Upper lobe of left lung (tissue), 6 donors: ENCODE data around the gene FMR1. TPM values are rescaled to one million over a fixed set of nuclear protein-coding genes. Genes with fewer than 3 reads are reported as not detected.

Experiments used
- ATAC-seq, 2 donors: fragments of 200-7000 bp; cut with Tn5 transposase; one replicate each; pipeline ENCODE4 v1.9.1; 2022; ENCODE audit warnings: mild to moderate bottlenecking in 2 of 2, moderate library complexity in 2 of 2; ENCODE audit not compliant: low FRiP score in 2 of 2
- DNase-seq, 2 donors: peaks; one replicate each; pipeline ENCODE4 v3.0.0-alpha.2; 2019 to 2020
- H3K27ac ChIP-seq, 4 donors: fragments of 200-600 bp; sonication (generic); one replicate each; pipeline ENCODE4 v1.5.1; 2016 to 2019
- H3K27me3 ChIP-seq, 4 donors: fragments of 200-600 bp; sonication (generic); one replicate each; pipeline ENCODE4 v1.5.1; 2017 to 2019
- H3K36me3 ChIP-seq, 4 donors: fragments of 200-600 bp; sonication (generic); one replicate each; pipeline ENCODE4 v1.5.1; 2016 to 2019
- H3K4me1 ChIP-seq, 4 donors: fragments of 200-600 bp; sonication (generic); one replicate each; pipeline ENCODE4 v1.5.1; 2018 to 2019
- H3K4me3 ChIP-seq, 4 donors: fragments of 200-600 bp; sonication (generic); one replicate each; pipeline ENCODE4 v1.5.1; 2017 to 2019; ENCODE audit warnings: mild to moderate bottlenecking in 2 of 4, moderate library complexity in 1 of 4
- H3K9me3 ChIP-seq, 4 donors: fragments of 200-600 bp; sonication (generic); one replicate each; pipeline ENCODE4 v1.5.1; 2018 to 2019
- CTCF ChIP-seq, 6 experiments: fragments of 450-650 bp in 4 of 6; fragments of 200-600 bp in 2 of 6; sonication (generic) in 2 of 6; IDR thresholded peaks; one replicate each; pipeline ENCODE4 v1.5.1; 2016 to 2019; ENCODE audit warnings: antibody characterized with exemption in 6 of 6
- EP300 ChIP-seq, 4 donors: sonication (generic); formaldehyde crosslinking; IDR thresholded peaks; one replicate each; pipeline ENCODE4 v1.5.1; 2017; ENCODE audit warnings: antibody characterized with exemption in 4 of 4, control low read depth in 2 of 4
- POLR2A ChIP-seq, 4 donors: fragments of 450-650 bp; IDR thresholded peaks; one replicate each; pipeline ENCODE4 v1.5.1; 2016 to 2017; ENCODE audit warnings: antibody characterized with exemption in 4 of 4, mild to moderate bottlenecking in 2 of 4
- POLR2AphosphoS5 ChIP-seq, 2 donors: sonication (generic); formaldehyde crosslinking; IDR thresholded peaks; one replicate each; pipeline ENCODE4 v1.5.1; 2017; ENCODE audit warnings: antibody characterized with exemption in 2 of 2
- WGBS, 2 donors: methylation state at CpG; one replicate each; pipeline ENCODE4 v1.1.5; 2017 to 2018; 5-methylcytosine and 5-hydroxymethylcytosine counted together
- total RNA-seq, 6 donors: library from RNA; depleted of rRNA in 4 of 6; stranded (reverse); fragments of >200 nt in 4 of 6; gene quantifications; one replicate each; pipeline versions ENCODE4 v1.1.0 to v1.2.1, GENCODE V29; 2016 to 2021
- donor health status: DM: no; HTN: no; CAD: no; lungs with moderate emphysema.
- donor health status: DM: no; HTN: yes; CAD: no; lungs with severe emphysema.

Gene FMR1
- total RNA-seq, 6 donors from 2014 or later, result 29.2 to 76.4 (median 39.7) TPM

GRCh38 chrX:147884958-147885357 is 26.8 kb upstream of the FMR1 start:
- H3K27me3 ChIP-seq, result no peaks in the 10 kb centered on the region
- no peaks in the 10 kb centered on the region for H3K4me1 ChIP-seq
- no peaks in the 10 kb centered on the region for H3K9me3 ChIP-seq
- no peaks in the 10 kb centered on the region for H3K36me3 ChIP-seq
- no peak overlapping the region for H3K4me3 ChIP-seq
- no peak for TF ChIP-seq CTCF (IDR thresholded peaks at IDR 0.05)
- TF ChIP-seq EP300 (IDR thresholded peaks at IDR 0.05), result no peak
- ATAC-seq, result no peak
- 32 to 38% methylated on average over 2 of the region's 2 CpGs for WGBS, 2 donors
- no peak for DNase-seq
- H3K27ac ChIP-seq, result no peak overlapping the region

DNA sequence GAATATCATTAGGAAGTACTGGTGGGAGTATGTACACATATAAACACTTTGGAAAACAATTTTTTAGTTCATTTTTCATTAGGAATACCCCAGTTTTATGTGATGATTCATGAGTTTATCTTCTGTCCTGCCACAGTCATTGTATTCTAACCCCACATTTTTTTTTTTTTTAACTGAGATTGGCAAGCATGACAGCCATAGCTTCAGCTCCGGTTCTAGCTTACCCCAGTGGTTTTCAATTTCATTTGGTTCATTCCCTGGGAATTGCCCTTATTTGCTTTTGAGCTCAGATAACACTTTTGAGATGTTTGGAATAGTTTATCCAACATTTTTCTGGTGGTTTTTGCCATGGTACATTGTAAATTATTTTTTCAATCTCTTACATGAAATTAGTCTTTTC is 21.0 kb upstream of the FMR1 start:
- WGBS, 2 donors, result 41 to 50% methylated on average over 1 of the region's 1 CpG
- H3K9me3 ChIP-seq, result no peaks in the 10 kb centered on the region
- no peaks in the 10 kb centered on the region for H3K36me3 ChIP-seq
- no peak for DNase-seq
- no peak overlapping the region for H3K27ac ChIP-seq
- no peaks in the 10 kb centered on the region for H3K4me1 ChIP-seq
- TF ChIP-seq EP300 (IDR thresholded peaks at IDR 0.05), result no peak
- no peak for TF ChIP-seq CTCF (IDR thresholded peaks at IDR 0.05)
- TF ChIP-seq POLR2AphosphoS5 (IDR thresholded peaks at IDR 0.05), result no peak
- TF ChIP-seq POLR2A (IDR thresholded peaks at IDR 0.05), result no peak
- no peaks in the 10 kb centered on the region for H3K27me3 ChIP-seq
- ATAC-seq, result no peak
- no peak overlapping the region for H3K4me3 ChIP-seq

GRCh38 chrX:147891896-147892295 is 19.8 kb upstream of the FMR1 start:
- H3K27me3 ChIP-seq, result no peaks in the 10 kb centered on the region
- 85 to 86% methylated on average over 1 of the region's 1 CpG for WGBS, 2 donors
- no peak for ATAC-seq
- H3K4me3 ChIP-seq, result no peak overlapping the region
- no peaks in the 10 kb centered on the region for H3K36me3 ChIP-seq
- no peaks in the 10 kb centered on the region for H3K9me3 ChIP-seq
- H3K27ac ChIP-seq, result no peak overlapping the region
- DNase-seq, result no peak
- H3K4me1 ChIP-seq, result no peaks in the 10 kb centered on the region
- TF ChIP-seq POLR2AphosphoS5 (IDR thresholded peaks at IDR 0.05), result no peak
- no peak for TF ChIP-seq CTCF (IDR thresholded peaks at IDR 0.05)
- no peak for TF ChIP-seq EP300 (IDR thresholded peaks at IDR 0.05)
- TF ChIP-seq POLR2A (IDR thresholded peaks at IDR 0.05), result no peak

GRCh38 chrX:147893741-147894140 is 18.0 kb upstream of the FMR1 start:
- DNase-seq (no peak), ATAC-seq (no peak)
- no peak overlapping the region for H3K27ac ChIP-seq
- no peaks in the 10 kb centered on the region for H3K4me1 ChIP-seq
- H3K9me3 ChIP-seq, result no peaks in the 10 kb centered on the region
- H3K4me3 ChIP-seq, result no peak overlapping the region
- TF ChIP-seq EP300 (IDR thresholded peaks at IDR 0.05) (no peak), CTCF (IDR thresholded peaks at IDR 0.05) (no peak), POLR2AphosphoS5 (IDR thresholded peaks at IDR 0.05) (no peak), POLR2A (IDR thresholded peaks at IDR 0.05) (no peak)
- H3K36me3 ChIP-seq, result no peaks in the 10 kb centered on the region
- no peaks in the 10 kb centered on the region for H3K27me3 ChIP-seq

- Histone ChIP-seq H3K36me3 (no peaks in the 10 kb centered on the region), H3K4me1 (no peaks in the 10 kb centered on the region), H3K4me3 (no peak overlapping the region), H3K27me3 (no peaks in the 10 kb centered on the region), H3K27ac (no peak overlapping the region), H3K9me3 (no peaks in the 10 kb centered on the region)
- 45 to 63% methylated on average over 4 of the region's 4 CpGs for WGBS, 2 donors
- no peak for ATAC-seq
- no peak for TF ChIP-seq POLR2A (IDR thresholded peaks at IDR 0.05)
- no peak for TF ChIP-seq EP300 (IDR thresholded peaks at IDR 0.05)
- no peak for TF ChIP-seq POLR2AphosphoS5 (IDR thresholded peaks at IDR 0.05)
- no peak for TF ChIP-seq CTCF (IDR thresholded peaks at IDR 0.05)
- DNase-seq, result no peak
Observed at GRCh38 chrX:147894366-147894963, 17.3 kb upstream of the FMR1 start.
